Measurements from ENCODE around the gene CACNA1C. TPM values are rescaled to one million over a fixed set of nuclear protein-coding genes. Genes with fewer than 3 reads are reported as not detected.

CACNA1C gene
- total RNA-seq, 1 experiment from 2014 or later: 3.7 TPM

DNA sequence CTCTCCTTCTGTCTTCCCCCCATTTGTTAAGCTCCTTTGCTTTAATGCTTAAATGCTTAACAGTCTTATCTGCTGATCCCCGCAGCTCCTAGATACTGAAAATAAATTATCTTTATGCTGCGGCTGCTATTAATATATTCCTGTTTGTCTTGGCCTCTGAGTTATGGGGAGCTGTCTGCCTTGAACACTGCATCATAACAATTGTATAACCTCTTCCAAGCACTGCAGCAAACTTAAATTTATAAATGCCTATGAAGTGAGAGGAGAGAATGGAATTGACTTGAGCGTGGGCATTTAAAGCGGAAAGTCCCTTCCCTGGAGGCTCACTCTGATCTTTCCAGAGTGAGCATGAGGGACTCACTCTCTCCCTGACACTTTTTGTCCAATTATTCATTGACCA is 25.4 kb upstream of the CACNA1C start:
- no peak for TF ChIP-seq EZH2 (IDR thresholded peaks at IDR 0.05; ENCODE audit: borderline replicate concordance, low read depth, low read length, poor library complexity, severe bottlenecking)
- TF ChIP-seq, protein P1, sequence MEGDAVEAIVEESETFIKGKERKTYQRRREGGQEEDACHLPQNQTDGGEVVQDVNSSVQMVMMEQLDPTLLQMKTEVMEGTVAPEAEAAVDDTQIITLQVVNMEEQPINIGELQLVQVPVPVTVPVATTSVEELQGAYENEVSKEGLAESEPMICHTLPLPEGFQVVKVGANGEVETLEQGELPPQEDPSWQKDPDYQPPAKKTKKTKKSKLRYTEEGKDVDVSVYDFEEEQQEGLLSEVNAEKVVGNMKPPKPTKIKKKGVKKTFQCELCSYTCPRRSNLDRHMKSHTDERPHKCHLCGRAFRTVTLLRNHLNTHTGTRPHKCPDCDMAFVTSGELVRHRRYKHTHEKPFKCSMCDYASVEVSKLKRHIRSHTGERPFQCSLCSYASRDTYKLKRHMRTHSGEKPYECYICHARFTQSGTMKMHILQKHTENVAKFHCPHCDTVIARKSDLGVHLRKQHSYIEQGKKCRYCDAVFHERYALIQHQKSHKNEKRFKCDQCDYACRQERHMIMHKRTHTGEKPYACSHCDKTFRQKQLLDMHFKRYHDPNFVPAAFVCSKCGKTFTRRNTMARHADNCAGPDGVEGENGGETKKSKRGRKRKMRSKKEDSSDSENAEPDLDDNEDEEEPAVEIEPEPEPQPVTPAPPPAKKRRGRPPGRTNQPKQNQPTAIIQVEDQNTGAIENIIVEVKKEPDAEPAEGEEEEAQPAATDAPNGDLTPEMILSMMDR (conservative IDR thresholded peaks at IDR 0.05; ENCODE audit: low read depth, low read length): no peak
- no peak for DNase-seq (ENCODE audit: low spot score)
- Histone ChIP-seq H3K4me3 (ENCODE audit: low read depth, low read length, poor library complexity, severe bottlenecking) (no peak overlapping the region), H3K9me3 (ENCODE audit: low read depth, low read length, poor library complexity, severe bottlenecking) (no peaks in the 10 kb centered on the region), H3K27ac (ENCODE audit: low read depth, low read length, poor library complexity, severe bottlenecking) (no peak overlapping the region), H3K36me3 (ENCODE audit: insufficient read depth, low read length, poor library complexity, severe bottlenecking) (no peaks in the 10 kb centered on the region), H3K27me3 (replicated peaks; ENCODE audit: insufficient read depth, low read depth, low read length, poor library complexity) (peaks cover 26% of the 10 kb centered on the region), H3K4me1 (ENCODE audit: insufficient read depth, low read length, poor library complexity, severe bottlenecking) (no peaks in the 10 kb centered on the region)
- intact Hi-C loops (cut with micrococcal nuclease; ENCODE audit: unreplicated experiment): no loop called here
- ChIA-PET POLR2A (ENCODE audit: low non-redundant PET) (no interaction called here), CTCF (no interaction called here)
- BruUV-seq (replicated peaks): no TSS peak

DNA sequence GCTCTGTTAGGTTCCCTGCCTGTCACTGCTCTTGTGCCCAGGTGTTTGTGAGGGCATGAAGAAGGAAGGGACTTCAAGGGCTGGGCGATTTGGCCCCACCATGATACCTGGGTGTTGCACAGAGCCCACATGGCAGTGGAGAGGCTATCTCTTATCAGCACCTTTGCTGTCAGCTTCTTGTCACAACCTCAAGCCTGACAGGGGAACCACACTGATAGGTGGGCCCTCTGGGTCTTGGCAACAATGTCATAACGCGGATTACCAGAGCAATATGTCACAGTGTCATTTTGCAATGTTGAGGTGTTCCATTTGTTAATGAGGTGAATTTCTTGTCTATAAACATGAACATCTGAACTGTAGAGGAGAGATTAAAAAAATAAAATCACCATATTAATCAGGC is 22.9 kb upstream of the CACNA1C start:
- DNase-seq (ENCODE audit: low spot score): no peak
- no TSS peak for BruUV-seq (replicated peaks)
- Histone ChIP-seq H3K4me3 (ENCODE audit: low read depth, low read length, poor library complexity, severe bottlenecking) (no peak overlapping the region), H3K9me3 (ENCODE audit: low read depth, low read length, poor library complexity, severe bottlenecking) (no peaks in the 10 kb centered on the region), H3K36me3 (ENCODE audit: insufficient read depth, low read length, poor library complexity, severe bottlenecking) (no peaks in the 10 kb centered on the region), H3K4me1 (ENCODE audit: insufficient read depth, low read length, poor library complexity, severe bottlenecking) (peaks cover 3% of the 10 kb centered on the region), H3K27me3 (replicated peaks; ENCODE audit: insufficient read depth, low read depth, low read length, poor library complexity) (peaks cover 32% of the 10 kb centered on the region), H3K27ac (ENCODE audit: low read depth, low read length, poor library complexity, severe bottlenecking) (no peak overlapping the region)
- intact Hi-C loops (cut with micrococcal nuclease; ENCODE audit: unreplicated experiment): loop anchor here (10.0 kb wide), 1 partner anchor 235 kb away; no protein-coding TSS in a partner anchor
- CTCF ChIA-PET: no interaction called here
- POLR2A ChIA-PET (ENCODE audit: low non-redundant PET): no interaction called here
- no peak for TF ChIP-seq EZH2 (IDR thresholded peaks at IDR 0.05; ENCODE audit: borderline replicate concordance, low read depth, low read length, poor library complexity, severe bottlenecking)
- TF ChIP-seq, protein P1 (conservative IDR thresholded peaks at IDR 0.05; ENCODE audit: low read depth, low read length): no peak

DNA sequence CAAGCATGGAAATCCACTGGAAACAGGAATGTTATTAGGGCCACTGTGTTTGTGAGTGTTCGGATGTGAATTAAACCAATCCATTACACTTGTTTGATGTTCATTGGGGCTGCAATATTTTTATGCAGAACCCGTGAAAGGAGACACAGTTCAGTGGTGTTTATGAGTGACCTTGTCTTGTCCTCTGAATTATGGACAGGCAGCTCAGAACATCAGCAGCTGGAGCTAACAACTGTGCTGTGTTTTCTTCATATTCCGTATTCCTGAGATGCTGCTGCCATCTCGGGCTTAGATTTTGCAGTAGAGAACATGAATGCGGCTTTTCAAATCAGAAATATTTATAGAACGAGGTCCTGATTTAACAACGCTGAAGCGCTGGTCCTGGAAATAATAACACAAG is 20.3 kb upstream of the CACNA1C start:
- Histone ChIP-seq H3K9me3 (ENCODE audit: low read depth, low read length, poor library complexity, severe bottlenecking) (no peaks in the 10 kb centered on the region), H3K4me1 (ENCODE audit: insufficient read depth, low read length, poor library complexity, severe bottlenecking) (peaks cover 11% of the 10 kb centered on the region), H3K27ac (ENCODE audit: low read depth, low read length, poor library complexity, severe bottlenecking) (no peak overlapping the region), H3K4me3 (ENCODE audit: low read depth, low read length, poor library complexity, severe bottlenecking) (no peak overlapping the region), H3K36me3 (ENCODE audit: insufficient read depth, low read length, poor library complexity, severe bottlenecking) (no peaks in the 10 kb centered on the region), H3K27me3 (replicated peaks; ENCODE audit: insufficient read depth, low read depth, low read length, poor library complexity) (peaks cover 19% of the 10 kb centered on the region)
- intact Hi-C loops (cut with micrococcal nuclease; ENCODE audit: unreplicated experiment): loop anchor here (10.0 kb wide), 1 partner anchor 238 kb away; no protein-coding TSS in a partner anchor
- no peak for TF ChIP-seq EZH2 (IDR thresholded peaks at IDR 0.05; ENCODE audit: borderline replicate concordance, low read depth, low read length, poor library complexity, severe bottlenecking)
- TF ChIP-seq, protein P1 (conservative IDR thresholded peaks at IDR 0.05; ENCODE audit: low read depth, low read length): no peak
- POLR2A ChIA-PET (ENCODE audit: low non-redundant PET): no interaction called here
- BruUV-seq (replicated peaks): no TSS peak
- DNase-seq (ENCODE audit: low spot score): no peak
- CTCF ChIA-PET: no interaction called here

Data from A673 (cell line).